Common myeloid progenitor, CD34-positive (primary cell): ENCODE data around the gene WWC2.
A peak's percentile ranks its signal among the peaks of the same experiment; 100 is the strongest.

Source experiments
- CTCF ChIA-PET: fragments of 350-600 bp; sonication (Branson Sonifier 250); formaldehyde crosslinking; loops from one replicate; lab custom pipeline; 2021; ENCODE audit warnings: antibody characterized with exemption; lab: Charles Lee
- POLR2A ChIA-PET: fragments of 350-600 bp; sonication (Branson Sonifier 250); formaldehyde crosslinking; loops from one replicate; lab custom pipeline; 2021; ENCODE audit warnings: antibody characterized with exemption; lab: Charles Lee
- DNase-seq, 3 donors: peaks; one replicate each; pipeline versions ENCODE4 v3.0.0 to v3.0.0-alpha.2; 2013
- H3K27ac ChIP-seq, 2 experiments: 1 replicate in 1 of 2; 2 replicates in 1 of 2; pipeline ENCODE4 v1.7.0; 2013; ENCODE audit warnings: inconsistent platforms in 2 of 2, low read length in 2 of 2, mild to moderate bottlenecking in 2 of 2, low read depth in 1 of 2, moderate library complexity in 1 of 2; ENCODE audit not compliant: severe bottlenecking in 2 of 2, insufficient read depth in 1 of 2, poor library complexity in 1 of 2
- H3K27me3 ChIP-seq, 5 experiments: replicated peaks in 2 of 5; 1 replicate in 3 of 5; 2 replicates in 2 of 5; pipeline versions ENCODE4 v1.6.1 to v1.7.0; 2013; ENCODE audit warnings: low read length in 4 of 5, mild to moderate bottlenecking in 2 of 5, moderate library complexity in 2 of 5, inconsistent platforms in 1 of 5; ENCODE audit not compliant: insufficient read depth in 5 of 5, control insufficient read depth in 4 of 5
- H3K36me3 ChIP-seq, 4 experiments: 1 replicate in 2 of 4; 2 replicates in 2 of 4; pipeline versions ENCODE4 v1.6.1 to v1.7.0; 2013; ENCODE audit warnings: low read length in 3 of 4, control low read depth in 1 of 4, mild to moderate bottlenecking in 1 of 4; ENCODE audit not compliant: control insufficient read depth in 4 of 4, insufficient read depth in 4 of 4
- H3K4me1 ChIP-seq, 4 experiments: 1 replicate in 3 of 4; 2 replicates in 1 of 4; pipeline versions ENCODE4 v1.6.1 to v1.7.1; 2013; ENCODE audit warnings: low read length in 3 of 4, mild to moderate bottlenecking in 3 of 4, control low read depth in 1 of 4, inconsistent platforms in 1 of 4, moderate library complexity in 1 of 4; ENCODE audit not compliant: control insufficient read depth in 4 of 4, insufficient read depth in 4 of 4; ENCODE audit errors: control extremely low read depth in 1 of 4
- H3K4me3 ChIP-seq, 7 experiments: 1 replicate in 4 of 7; 2 replicates in 3 of 7; pipeline versions ENCODE4 v1.5.1 to v1.7.0; 2013; ENCODE audit warnings: mild to moderate bottlenecking in 7 of 7, low read length in 6 of 7, moderate library complexity in 6 of 7, inconsistent platforms in 2 of 7, low read depth in 2 of 7, control low read depth in 1 of 7; ENCODE audit not compliant: insufficient read depth in 4 of 7, control insufficient read depth in 1 of 7; ENCODE audit errors: extremely low read depth in 1 of 7
- H3K9me3 ChIP-seq, 5 experiments: 1 replicate in 4 of 5; 2 replicates in 1 of 5; pipeline versions ENCODE4 v1.6.1 to v1.7.1; 2013; ENCODE audit warnings: low read length in 4 of 5, mild to moderate bottlenecking in 2 of 5, inconsistent platforms in 1 of 5, low read depth in 1 of 5, moderate library complexity in 1 of 5; ENCODE audit not compliant: control insufficient read depth in 4 of 5, insufficient read depth in 2 of 5; ENCODE audit errors: control extremely low read depth in 1 of 5
- WGBS: methylation state at CpG from one replicate; pipeline ENCODE4 v1.1.5; 2013; ENCODE audit not compliant: insufficient coverage; 5-methylcytosine and 5-hydroxymethylcytosine counted together

Gene WWC2

DNA sequence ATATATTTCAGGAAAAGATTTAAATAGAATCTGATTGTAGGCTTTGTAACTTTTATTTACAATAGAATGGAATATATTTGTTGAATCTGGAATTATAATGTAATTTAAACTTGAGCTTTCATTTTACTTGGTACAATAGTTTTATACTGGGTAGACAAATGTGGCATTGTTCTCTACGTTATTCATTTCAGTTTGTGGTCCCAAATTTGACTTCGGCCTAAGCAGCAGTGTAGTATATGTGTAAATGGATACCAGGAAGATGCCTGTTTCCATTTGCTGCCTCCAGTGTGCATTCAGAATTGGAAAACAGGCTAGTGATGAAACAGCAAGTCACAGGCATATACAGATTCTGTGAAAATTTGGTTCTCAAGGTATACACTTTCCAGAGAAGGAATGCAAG is 143.2 kb downstream of the WWC2 start:
- H3K9me3 ChIP-seq, result no peaks in the 10 kb centered on the region
- WGBS, result 100% methylated on average over 2 of the region's 2 CpGs
- ChIA-PET POLR2A (no interaction called here), CTCF (interaction anchor here (1.2 to 1.5 kb wide), 2 partner anchors 31 to 169 kb away, joined by 5 read pairs; no protein-coding TSS in a partner anchor)
- DNase-seq, result no peak
- no peaks in the 10 kb centered on the region for H3K4me1 ChIP-seq
- no peak overlapping the region for H3K4me3 ChIP-seq
- no peaks in the 10 kb centered on the region for H3K27me3 ChIP-seq
- no peak overlapping the region for H3K27ac ChIP-seq
- H3K36me3 ChIP-seq, result peaks cover 0 to 10% (median under 1%) of the 10 kb centered on the region in 4 experiments

DNA sequence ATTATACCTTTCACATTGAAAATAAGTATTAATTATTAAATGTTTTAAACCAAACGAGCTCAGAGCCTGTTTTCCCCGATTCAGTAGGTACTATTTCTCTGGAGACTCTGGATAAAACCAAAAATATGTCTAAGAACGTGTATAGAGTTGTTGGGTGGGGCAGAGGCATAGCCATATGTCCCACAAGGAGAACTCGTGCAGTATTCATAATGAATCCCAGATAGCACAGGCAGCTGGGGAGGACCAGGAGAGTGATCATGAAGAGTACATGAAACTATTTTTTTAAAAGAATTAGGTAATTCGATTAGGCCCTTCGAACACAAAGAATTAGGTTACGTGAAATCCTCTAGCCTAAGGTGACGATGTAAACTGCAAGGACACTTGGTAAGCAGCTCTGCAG is 145.0 kb downstream of the WWC2 start:
- Histone ChIP-seq H3K36me3 (peaks cover 0 to 10% (median under 1%) of the 10 kb centered on the region in 4 experiments), H3K9me3 (no peaks in the 10 kb centered on the region), H3K4me1 (no peaks in the 10 kb centered on the region), H3K27me3 (no peaks in the 10 kb centered on the region), H3K4me3 (no peak overlapping the region), H3K27ac (no peak overlapping the region)
- ChIA-PET POLR2A (no interaction called here), CTCF (interaction anchor here (1.0 to 1.9 kb wide), 6 partner anchors 11 to 171 kb away, joined by 4 to 6 read pairs (median 4); no protein-coding TSS in a partner anchor)
- no peak for DNase-seq
- WGBS, result over 99% methylated on average over 8 of the region's 8 CpGs

DNA sequence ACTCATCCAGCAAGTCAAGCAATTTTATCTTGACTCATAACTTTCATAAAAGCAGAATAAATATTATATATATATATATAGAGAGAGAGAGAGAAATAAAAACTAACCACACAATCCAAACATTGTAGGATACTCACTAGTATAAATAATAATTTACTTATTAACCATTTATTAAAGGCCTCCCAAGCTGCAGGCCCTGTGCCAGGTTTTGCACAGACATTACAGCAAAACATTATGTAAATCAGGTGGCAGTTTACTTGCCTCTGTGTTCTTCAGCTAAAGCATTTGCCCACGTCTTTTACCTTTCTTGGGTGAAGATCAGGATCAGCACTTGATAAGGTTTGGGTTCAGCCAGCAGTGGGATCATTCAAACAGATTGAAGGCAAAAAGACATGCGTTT is 145.4 kb downstream of the WWC2 start:
- no peaks in the 10 kb centered on the region for H3K4me1 ChIP-seq
- DNase-seq, result no peak
- ChIA-PET CTCF (interaction anchor here (1.0 to 1.9 kb wide), 6 partner anchors 10 to 308 kb away, joined by 3 to 8 read pairs (median 5); no protein-coding TSS in a partner anchor), POLR2A (no interaction called here)
- H3K27ac ChIP-seq, result no peak overlapping the region
- H3K27me3 ChIP-seq, result no peaks in the 10 kb centered on the region
- WGBS, result 88% methylated on average over 2 of the region's 2 CpGs
- no peak overlapping the region for H3K4me3 ChIP-seq
- no peaks in the 10 kb centered on the region for H3K9me3 ChIP-seq
- peaks cover 0 to 10% (median under 1%) of the 10 kb centered on the region in 4 experiments for H3K36me3 ChIP-seq

DNA sequence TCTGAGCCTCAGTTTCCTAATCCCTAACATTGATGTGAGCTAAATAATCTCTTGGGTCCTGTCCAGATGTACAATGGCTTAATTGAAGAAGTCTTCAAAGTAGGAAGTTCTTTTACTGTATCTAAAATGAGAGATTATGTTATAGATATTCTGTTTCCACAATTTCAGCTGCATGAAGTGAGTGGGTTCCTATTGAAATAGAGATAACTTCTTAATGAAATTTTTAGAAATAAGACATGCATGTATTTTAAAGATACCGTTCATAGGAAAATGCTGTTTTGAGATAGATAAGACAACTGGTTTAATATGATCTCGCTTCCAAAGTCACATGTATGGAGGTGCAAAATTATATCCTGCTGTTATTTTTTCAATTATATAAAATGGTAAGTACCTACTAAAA is 149.1 kb downstream of the WWC2 start:
- ChIA-PET CTCF (interaction anchor here (0.5 to 10.7 kb wide), 9 partner anchors 14 to 325 kb away, joined by 3 to 146 read pairs (median 10); no protein-coding TSS in a partner anchor), POLR2A (no interaction called here)
- Histone ChIP-seq H3K9me3 (no peaks in the 10 kb centered on the region), H3K27ac (no peak overlapping the region), H3K36me3 (peaks cover 0 to 4% (median 1%) of the 10 kb centered on the region in 4 experiments), H3K4me3 (no peak overlapping the region), H3K27me3 (no peaks in the 10 kb centered on the region), H3K4me1 (no peaks in the 10 kb centered on the region)
- DNase-seq, result peak in 2 of 3 donors; percentile 17 to 54
- no CpG with 5 or more reads among the region's 2 CpGs for WGBS

GRCh38 chr4:183249854-183250253 is 150.8 kb downstream of the WWC2 start:
- H3K27me3 ChIP-seq, result no peaks in the 10 kb centered on the region
- ChIA-PET CTCF (interaction anchor here (0.6 to 10.7 kb wide), 25 partner anchors 10 to 445 kb away, joined by 3 to 146 read pairs (median 4); no protein-coding TSS in a partner anchor), POLR2A (interaction anchor here (0.6 kb wide), 1 partner anchor 78 kb away, joined by 3 read pairs; no protein-coding TSS in a partner anchor)
- no peaks in the 10 kb centered on the region for H3K9me3 ChIP-seq
- H3K27ac ChIP-seq, result no peak overlapping the region
- H3K36me3 ChIP-seq, result peaks cover 0 to 7% (median 1%) of the 10 kb centered on the region in 4 experiments
- H3K4me1 ChIP-seq, result no peaks in the 10 kb centered on the region
- no CpG with 5 or more reads among the region's 2 CpGs for WGBS
- DNase-seq, result peak; percentile 43 to 74 (median 69)
- no peak overlapping the region for H3K4me3 ChIP-seq

DNA sequence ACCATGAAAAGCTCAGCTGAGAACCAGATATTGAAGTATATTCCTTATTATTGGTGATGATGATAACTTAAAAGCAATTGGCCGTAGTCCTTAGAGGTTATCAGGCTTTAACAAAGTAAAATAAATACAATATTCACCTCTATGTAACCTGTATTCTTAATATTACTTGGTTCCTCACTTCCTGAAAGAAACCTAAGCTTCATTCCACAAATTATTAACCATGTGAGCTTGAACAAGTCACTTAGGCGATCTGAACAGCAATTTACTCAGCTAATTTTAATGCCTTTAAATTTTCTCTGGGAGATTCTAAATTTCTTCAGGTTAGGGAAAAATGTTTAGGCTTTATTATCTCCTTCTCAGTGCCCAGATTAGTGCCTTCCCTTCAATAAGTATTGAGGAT is 151.8 kb downstream of the WWC2 start:
- POLR2A ChIA-PET, result interaction anchor here (0.6 kb wide), 1 partner anchor 167 kb away, joined by 3 read pairs; no protein-coding TSS in a partner anchor
- Histone ChIP-seq H3K9me3 (no peaks in the 10 kb centered on the region), H3K27ac (no peak overlapping the region), H3K4me3 (no peak overlapping the region), H3K27me3 (no peaks in the 10 kb centered on the region), H3K4me1 (no peaks in the 10 kb centered on the region), H3K36me3 (peaks cover 0 to 4% (median 1%) of the 10 kb centered on the region in 4 experiments)
- no peak for DNase-seq
- CTCF ChIA-PET, result interaction anchor here (0.8 to 10.7 kb wide), 14 partner anchors 10 to 321 kb away, joined by 3 to 146 read pairs (median 6); no protein-coding TSS in a partner anchor
- no CpG with 5 or more reads among the region's 2 CpGs for WGBS

GRCh38 chr4:183252959-183253358 is 153.9 kb downstream of the WWC2 start:
- POLR2A ChIA-PET, result no interaction called here
- no peak overlapping the region for H3K4me3 ChIP-seq
- DNase-seq, result no peak
- CTCF ChIA-PET, result interaction anchor here (1.0 to 10.7 kb wide), 6 partner anchors 9 to 313 kb away, joined by 3 to 146 read pairs (median 38); no protein-coding TSS in a partner anchor
- H3K27me3 ChIP-seq, result no peaks in the 10 kb centered on the region
- H3K9me3 ChIP-seq, result no peaks in the 10 kb centered on the region
- no peak overlapping the region for H3K27ac ChIP-seq
- H3K4me1 ChIP-seq, result no peaks in the 10 kb centered on the region
- H3K36me3 ChIP-seq, result peaks cover 0 to 4% (median 1%) of the 10 kb centered on the region in 4 experiments
- WGBS, result 100% methylated on average over 3 of the region's 4 CpGs
